A673 (cell line): ENCODE results near the gene IYD.

Experiments
- EZH2 ChIP-seq: fragments of 200-600 bp; sonication (generic); IDR thresholded peaks from 2 replicates; pipeline ENCODE4 v1.6.1; 2017; ENCODE audit warnings: borderline replicate concordance, low read depth, mild to moderate bottlenecking, mixed read lengths, antibody characterized with exemption, low read length; ENCODE audit not compliant: poor library complexity, severe bottlenecking
- TF ChIP-seq, protein P1 (sequence below): fragments of 300-800, 200-600 bp; sonication (generic); conservative IDR thresholded peaks from 2 replicates; pipeline ENCODE4 v1.5.1; 2017; ENCODE audit warnings: low read depth, mild to moderate bottlenecking, antibody characterized with exemption, low read length, moderate library complexity, mixed read lengths

DNA sequence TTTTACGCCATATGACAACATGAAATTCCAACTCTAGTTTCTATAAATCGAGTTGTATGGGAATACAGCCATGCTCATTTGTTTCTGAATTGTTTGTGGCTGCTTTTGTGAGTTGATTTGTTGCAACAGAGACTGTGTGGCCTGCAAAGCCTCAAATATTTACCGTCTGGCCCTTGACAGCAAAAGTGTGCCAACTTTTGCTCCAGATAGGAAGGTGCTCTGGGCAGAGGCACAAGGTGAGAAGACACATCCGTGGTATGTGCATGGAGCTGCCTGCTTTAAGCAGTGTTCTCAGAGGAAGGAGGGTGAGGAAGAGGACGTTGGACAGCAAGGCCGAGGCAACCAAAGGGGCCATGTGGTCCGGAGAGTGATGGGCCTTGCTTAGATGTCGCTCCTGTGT lies 57.4 kb downstream of the IYD start:
- TF ChIP-seq, protein P1, sequence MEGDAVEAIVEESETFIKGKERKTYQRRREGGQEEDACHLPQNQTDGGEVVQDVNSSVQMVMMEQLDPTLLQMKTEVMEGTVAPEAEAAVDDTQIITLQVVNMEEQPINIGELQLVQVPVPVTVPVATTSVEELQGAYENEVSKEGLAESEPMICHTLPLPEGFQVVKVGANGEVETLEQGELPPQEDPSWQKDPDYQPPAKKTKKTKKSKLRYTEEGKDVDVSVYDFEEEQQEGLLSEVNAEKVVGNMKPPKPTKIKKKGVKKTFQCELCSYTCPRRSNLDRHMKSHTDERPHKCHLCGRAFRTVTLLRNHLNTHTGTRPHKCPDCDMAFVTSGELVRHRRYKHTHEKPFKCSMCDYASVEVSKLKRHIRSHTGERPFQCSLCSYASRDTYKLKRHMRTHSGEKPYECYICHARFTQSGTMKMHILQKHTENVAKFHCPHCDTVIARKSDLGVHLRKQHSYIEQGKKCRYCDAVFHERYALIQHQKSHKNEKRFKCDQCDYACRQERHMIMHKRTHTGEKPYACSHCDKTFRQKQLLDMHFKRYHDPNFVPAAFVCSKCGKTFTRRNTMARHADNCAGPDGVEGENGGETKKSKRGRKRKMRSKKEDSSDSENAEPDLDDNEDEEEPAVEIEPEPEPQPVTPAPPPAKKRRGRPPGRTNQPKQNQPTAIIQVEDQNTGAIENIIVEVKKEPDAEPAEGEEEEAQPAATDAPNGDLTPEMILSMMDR: no peak
- TF ChIP-seq EZH2: no peak
